ENCODE results near the gene PCSK7.

The PCSK7 gene

DNA sequence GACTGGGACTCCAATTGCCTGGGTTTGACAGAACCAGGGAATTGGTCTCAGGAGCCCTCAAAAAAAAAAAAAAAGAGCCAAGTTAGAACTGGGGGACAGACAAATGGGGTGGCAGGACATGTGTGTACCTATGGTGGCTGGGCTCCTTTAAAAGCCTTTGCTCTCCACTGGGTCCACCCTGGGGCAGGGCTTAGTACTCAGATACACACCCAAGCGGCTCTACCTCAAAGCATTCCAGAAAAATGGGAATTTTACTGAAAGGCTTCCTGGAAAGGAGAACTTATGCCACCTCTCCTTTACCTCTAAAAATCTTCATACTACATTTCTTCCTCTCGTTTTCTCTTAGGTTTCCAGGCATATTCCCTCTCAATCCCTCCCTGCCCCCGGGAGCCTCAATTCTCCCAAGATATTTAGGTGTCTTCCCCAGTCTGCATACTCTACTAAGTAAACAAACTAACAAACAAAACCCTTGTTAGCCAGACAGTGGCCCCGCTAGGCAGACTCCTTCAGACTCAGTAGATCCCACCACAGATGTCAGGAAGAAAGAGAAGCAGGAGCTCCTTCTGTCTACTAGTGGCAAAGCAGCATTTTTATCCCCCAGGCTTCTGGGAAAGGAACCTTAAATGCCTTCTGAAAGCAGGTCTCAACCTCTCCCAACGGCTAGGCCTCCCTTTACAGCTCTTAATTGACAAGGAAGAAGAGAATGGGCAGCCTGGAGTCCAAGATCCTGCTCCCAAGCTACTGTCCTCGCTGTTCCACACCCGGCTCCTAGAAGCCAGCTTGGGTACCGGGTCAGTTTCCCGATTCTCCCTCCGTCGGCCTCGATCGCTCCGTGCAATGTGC, 653 bp downstream of the PCSK7 start:
- no peak for DNase-seq

DNA sequence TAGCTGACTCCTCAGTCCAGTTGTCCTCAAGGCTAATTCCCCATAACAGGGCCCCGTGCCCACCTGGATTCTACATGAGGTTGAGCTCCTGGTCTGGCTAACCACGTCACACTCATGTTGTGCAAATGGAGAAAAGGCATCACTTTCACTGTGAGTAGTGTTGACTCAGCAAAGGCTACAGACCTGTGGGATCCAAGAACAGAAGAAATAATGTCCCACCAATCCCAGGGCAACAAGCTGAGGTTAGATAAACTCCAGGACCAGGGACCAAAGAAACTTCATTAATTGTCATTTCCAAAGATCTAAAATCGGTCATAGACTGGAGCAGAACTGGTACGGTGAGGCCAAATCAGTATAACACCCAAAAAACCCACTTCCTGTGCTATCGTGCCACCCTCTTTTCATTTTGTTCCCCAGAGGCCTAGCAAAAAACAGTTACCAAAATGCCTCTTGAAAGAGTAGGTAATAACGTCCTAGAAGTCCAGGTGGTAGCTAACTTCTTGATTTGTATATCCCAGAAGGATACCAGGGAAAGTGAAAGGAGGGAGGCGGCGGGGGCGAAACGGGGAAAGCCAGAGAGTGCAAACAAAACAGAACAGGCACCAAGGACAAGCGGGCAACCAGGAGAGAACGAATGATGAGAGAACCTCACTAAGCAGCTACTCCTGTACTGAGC, 1.4 kb downstream of the PCSK7 start:
- peak; percentile 82 for DNase-seq

DNA sequence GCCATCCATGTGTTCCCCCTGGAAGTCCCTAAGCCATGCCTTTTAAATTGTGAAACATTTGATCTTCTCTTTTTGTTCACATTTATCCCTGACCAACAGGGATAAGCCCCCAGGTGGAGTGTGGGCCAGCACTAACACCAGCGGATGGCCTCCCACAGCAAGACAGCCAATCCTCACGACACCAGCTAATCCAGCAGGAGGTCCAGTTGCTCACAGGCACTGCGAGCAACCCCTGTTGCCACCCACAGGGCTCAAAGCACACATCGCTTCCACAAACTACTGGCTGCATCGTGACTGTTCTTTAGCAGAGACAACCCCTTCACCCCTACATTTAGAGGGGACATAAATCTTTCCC, 2.0 kb downstream of the PCSK7 start:
- no peak for DNase-seq

DNA sequence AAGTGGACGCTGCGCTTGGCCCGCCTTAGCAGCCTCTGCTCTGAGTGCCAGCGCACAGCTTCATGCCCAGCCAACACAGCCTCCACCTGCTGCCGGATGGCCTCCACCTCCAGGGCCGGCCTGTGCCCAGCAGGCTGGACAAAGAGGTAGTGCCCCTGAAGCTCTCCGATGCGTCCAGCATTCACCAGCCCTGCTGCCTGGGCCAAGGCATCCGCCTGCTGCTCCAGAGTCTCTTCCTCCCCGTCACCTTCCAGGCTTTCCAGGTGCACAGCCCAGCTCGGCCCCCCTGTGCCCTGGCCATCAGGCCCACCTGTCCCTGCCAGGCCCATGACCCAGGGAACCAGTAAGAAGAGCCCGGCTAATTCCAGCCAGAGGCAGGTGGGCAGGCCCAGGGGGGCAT, 2.5 kb downstream of the PCSK7 start:
- no peak for DNase-seq

DNA sequence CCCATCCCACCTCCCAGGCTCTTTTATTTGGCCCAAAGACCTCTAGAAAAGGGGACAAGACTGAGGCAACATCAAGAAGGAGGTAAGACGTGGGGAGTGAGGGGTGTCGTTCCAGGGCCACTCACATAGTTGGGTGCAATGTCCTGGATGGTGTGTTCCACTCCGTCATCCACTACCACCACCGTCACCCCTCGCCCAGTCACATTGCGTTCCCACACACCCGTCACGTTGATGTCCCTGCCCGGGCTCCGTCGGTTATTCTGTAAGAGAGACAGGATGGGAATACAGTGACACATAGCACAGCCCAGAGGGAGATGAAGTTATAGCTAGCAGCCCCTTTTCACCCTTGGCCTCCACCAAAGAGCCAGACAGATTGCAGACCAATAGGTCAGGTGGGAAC, 3.8 kb downstream of the PCSK7 start:
- no peak for DNase-seq

DNA sequence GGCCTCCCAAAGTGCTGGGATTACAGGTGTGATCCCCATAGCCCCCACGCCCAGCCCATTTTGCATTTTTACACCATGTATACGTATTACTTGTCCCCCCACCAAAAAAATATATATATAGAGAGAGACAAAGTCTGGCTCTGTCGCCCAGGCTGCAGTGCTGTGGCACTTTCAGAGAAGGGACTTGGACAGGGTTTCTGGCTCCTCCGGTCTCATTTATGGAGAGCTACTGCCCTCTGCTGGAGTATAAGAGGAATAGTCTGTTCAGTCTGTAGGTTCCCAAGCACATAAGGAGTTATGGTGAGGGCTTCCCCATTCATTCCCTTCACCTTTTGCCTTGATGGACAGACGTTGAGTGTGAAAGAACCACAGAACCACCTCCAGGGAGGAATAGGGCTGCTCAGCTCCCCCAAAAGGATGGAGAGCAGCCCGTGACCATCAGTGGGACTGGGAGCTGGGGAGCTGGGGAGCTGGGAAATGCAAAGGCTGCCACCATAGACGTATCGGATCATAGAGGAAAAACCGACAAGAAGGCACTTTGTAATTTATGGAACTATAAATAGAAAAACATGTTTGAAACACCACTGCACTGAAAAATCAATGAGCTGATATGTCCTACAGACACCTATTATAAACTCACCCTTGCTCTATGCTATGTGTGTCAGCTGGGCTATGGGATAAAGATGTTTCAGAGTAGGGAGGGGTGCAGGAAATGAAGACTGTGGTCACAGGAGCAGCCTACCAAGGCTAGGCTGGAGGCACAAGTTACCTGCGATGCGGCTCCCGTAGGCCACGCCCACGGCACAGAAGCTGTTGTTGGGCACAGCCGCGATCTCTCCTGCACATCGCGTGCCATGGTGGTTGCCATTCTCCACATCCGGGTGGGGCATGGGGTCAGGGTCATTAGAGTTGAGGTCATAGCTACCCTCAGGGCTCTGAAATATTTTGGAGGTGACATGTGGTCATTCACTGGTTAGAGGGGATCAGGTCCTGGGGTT, 5.2 kb downstream of the PCSK7 start:
- DNase-seq: no peak

DNA sequence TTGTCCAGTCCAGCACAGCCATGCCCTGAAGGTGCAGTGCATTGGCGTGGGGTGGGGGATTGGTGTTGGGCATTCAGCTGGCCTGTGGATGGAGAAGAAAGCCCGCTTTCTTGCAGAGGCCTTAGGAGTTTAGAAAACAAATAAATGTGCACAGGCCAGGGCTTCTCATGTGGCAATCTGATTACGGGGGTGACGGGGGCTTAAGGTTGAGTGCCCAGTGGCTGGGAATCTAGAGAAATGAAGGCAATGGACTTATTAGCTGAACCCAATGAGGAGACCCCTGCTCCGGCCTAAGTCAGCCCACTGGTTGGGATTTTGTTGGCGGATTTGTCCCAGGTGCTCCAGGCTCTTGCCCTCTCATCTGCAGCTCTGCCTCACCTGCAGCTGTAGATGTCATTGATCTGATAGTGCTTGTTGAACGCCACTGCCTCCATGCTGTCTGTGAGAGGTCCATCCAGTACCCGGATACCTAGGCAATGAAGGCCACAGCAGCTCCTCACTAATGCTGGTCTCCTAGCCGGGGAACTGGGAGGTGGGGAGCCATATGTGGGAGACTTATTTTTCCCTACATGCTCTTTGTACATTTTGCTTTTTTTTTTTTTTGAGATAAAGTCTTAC, 6.2 kb downstream of the PCSK7 start:
- DNase-seq: no peak

DNA sequence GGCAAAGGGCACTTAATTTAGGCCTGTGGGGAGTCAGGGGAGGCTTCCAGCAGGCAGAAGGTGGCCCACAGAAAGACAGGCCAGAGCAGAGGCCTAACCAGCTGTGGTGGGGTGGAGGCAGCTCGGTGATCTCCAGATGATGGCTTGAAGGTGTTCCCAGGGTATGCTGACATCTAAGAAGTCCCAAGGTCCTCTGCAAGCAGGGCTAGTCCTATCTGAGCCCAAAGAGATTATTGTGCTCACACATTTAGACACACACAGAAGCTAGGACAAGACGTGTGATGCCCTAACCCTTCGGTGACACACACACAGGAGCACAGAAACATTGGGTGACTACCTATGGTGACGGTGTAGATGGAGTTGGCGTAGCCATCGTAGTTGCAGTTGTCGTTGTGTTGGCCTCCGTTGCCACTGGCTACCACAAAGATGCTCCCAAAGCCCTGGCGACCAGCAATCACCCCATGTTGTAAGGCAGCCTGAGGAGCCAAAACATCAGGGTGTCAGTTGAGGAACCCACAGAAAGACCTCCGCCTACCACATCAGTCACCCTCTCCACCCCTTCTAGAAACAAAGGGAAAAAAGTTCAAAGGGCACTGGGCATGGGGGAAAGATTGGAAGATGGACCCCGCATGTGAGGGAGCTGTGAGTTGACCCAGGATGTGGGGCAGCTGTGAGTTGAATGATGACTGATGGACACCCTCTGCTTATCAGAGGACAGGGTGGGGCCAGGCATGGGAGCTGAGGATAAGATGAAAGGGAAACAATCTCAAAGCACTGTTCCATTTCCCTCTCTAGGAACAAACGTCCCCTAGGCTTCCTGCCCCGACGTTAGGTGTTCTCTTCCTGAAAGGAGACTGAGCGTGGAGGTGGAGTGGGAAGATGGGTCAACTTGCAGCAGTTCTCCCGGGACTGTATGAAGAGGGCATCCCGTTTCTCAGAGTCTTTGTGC, 7.9 kb downstream of the PCSK7 start:
- DNase-seq: no peak

DNA sequence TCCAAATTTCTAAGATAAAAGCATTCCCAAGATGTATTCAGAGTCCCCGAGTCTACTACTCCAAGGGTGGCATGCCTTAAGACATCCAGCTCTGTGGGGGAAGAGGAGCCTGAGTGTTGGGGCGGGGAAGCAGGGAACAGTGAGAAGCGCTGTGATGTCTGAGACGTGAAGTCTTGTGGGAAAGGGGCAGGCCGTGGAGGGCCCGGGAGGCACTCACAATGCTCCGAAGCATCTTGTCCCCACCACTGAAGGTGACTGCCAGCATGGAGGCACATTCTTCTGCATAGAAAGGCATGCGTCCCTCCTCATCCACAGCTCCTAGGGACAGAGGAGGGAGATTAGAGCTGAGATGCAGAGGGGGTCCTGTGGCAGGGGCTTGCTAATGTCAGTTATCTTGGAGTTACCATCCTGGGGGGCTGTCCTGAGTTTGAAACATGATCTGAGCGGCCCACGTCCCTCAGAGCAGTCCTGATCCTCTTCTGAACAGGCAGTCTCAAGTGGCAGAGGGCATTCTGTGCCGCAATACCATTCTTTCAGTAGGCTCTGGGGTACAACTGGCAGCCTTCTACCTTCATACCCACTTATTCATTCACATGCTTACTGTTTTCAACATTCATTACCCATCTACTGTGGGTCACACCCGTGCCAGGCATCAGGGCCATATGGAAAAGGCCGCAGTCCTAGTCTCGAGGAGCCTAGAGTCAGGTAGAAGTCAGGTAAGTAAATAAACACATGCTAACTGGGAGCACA, 8.7 kb downstream of the PCSK7 start:
- no peak for DNase-seq

DNA sequence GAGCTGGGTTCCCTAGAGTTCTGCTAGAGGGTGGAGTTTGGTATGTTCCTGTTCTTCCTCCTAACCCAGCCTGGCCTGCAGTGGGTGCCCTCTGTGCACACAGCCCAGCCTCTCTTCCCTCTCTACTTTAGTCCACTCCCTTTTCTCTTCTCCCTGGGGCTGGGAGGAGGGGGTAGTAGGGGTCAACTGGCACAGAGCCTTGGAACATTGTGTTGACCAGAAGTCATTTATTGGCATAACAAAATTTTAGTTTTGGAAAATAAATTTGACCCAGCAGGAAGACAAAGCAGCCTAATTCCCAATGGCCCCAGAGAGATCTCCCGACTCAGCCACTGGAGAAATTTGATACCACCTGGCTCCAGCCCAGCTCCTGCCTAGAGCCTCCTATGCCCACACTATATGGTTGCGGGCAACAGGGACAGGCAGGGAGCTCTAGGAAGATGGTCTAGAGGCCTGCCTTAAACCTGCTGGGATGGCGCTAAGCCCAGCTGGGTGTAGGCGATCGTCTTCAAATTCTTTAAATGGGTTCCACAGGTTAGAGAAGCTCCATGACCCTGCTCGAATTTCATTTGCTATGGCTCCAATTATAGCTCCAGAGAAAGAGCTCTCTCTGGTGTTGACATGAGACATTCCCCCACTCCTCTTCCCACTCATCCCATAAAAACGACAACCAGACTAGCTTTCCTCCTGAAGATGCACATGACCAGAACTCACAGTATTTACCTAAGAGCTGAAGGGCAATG, 9.9 kb downstream of the PCSK7 start:
- DNase-seq: no peak

DNA sequence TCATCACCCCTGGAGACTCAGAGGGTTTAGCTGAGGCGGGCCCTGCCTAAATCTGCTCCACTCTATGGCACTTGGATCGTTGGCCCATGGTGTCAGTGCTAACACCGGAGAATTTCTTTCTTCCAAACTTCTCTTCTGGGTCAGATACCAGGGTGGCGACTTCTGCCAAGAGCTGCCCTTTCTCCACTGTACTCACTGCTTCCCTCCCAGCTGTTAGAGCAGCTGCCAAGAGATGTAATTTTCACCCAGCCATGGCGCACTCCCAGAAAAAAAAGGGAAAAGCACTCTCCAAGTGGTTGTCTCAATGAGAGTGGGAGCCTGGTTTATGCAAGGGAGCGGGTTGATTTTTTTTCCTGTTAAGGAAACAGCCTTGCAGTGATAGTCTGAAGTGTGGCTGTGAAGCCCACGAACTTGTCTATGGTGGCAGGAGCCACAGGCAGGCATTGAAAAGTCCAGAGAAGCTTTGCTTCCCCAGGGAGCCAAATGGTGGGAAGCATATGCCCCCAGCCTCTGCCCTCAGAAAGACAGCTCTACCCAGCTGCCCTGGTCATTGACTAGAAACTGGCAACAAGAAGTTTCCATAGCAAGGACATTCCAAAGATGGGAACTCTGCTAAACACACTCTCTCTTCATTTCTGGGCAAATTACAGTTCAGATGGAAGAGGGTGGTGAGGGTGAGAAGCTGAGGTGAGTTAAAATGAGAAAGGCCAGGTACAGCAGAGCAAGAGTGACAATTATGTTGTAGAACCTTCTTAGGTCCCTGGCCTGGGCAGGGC, 10.7 kb downstream of the PCSK7 start:
- DNase-seq: no peak

DNA sequence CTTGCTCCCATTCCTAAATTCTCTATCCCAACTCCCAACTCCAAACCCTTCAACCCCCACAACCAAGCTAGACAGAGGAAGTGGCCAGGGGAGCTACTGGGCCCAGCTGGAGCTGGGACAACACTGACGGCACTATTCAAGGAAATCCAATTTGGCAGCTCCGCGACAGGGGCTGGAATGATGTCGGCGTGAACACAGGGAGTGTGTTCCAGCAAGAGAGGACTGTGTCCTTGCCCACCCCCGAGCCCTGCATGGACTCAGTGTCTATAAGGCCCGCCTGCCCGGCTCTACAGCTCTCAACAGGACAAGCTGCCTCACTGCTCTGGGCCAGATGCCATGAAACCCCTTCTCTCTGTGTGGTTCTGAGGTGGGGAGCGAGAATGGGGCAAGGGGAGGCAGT, 11.3 kb downstream of the PCSK7 start:
- DNase-seq: no peak

DNA sequence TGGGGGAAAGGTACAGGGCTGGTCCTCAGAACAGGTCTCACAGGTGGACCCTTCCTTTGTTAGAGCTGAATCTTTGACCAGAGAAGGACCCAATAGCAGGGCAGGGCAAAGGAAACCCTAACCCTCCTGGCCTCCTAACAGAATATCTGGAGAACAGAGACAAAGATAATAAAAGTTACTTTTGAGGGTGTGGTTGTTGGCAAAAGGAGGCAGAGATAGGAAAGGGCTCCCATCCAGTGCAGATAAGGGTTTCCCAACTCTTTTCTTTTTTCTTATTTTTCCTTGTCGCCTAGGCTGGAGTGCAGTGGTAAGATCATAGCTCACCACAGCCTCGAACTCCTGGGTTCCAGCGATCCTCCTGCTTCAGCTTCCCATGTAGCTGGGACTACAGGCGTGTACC, 11.9 kb downstream of the PCSK7 start:
- DNase-seq: no peak

DNA sequence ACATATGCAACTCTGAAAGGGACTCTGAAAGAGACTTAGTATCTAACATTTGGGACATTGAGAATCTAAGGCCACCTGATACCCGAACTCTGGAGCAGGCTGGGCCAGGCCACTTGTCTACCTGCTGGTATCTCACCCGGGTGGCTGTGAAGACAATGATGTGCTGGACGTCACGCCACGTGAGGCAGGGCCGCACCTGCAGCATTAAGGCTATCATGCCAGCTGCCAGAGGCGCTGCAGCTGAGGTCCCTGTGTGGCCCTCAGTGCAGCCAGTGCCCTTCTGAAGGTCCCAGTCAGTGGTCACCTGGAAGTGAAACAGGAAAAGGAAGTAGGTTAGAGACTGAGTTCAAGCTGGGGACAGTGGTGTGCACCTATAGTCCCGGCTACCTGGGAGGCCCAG, 12.4 kb downstream of the PCSK7 start:
- DNase-seq: no peak

DNA sequence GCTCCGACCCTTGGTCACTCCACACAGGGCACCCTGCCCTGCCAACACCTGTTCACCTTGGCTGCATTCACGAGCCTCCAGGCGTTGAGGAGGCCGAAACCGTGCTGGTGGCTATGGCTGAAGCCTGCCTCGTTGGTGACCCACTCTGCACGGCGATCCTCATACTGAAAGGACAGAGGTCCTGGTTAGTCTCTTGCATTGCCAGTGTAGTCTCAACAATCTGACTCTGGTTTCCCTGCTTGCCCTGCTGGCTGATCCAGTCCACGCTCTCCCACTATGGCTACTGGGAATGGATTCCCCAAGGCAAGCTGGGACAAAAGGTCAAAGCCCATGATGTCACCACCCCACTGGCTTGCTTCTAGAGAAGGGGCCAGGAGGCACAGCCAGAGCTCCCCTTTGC, 12.9 kb downstream of the PCSK7 start:
- no peak for DNase-seq

DNA sequence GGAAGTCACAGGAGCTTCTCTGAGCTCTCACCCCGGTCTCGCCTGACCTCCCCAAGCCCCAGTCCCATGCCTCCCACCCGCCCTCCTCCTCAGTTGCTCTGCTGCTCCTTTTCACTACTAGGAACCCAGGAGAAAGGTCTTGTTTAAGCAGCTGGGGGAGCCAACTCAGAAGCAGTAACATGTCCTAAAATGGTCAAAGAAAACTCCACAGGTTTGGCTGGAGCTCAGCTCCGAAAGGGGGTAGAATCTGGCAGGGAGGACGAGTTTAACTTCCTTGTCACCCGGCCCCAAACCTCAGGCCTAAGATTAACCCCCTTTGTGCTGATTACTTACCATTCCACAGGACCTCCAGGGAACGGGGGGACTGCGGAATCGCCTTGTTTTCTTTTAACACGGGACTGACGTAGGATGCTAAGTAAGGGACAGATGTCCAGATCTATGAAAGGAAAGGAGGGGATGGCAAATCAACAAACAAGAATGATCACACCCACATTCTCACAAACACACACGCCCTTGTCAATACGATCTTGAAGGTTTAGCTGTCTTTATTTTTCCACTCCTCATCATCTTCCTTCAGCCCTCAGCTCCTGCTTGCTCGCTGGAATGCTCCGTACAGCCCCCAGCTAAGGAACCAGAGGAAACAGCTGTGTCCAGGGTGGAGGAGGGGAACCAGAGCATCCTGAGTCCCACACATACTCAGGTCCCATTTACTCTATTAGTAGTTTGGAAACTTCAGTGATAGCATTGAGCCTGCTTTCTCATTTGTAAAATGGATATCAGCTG, 13.5 kb downstream of the PCSK7 start:
- no peak for DNase-seq

DNA sequence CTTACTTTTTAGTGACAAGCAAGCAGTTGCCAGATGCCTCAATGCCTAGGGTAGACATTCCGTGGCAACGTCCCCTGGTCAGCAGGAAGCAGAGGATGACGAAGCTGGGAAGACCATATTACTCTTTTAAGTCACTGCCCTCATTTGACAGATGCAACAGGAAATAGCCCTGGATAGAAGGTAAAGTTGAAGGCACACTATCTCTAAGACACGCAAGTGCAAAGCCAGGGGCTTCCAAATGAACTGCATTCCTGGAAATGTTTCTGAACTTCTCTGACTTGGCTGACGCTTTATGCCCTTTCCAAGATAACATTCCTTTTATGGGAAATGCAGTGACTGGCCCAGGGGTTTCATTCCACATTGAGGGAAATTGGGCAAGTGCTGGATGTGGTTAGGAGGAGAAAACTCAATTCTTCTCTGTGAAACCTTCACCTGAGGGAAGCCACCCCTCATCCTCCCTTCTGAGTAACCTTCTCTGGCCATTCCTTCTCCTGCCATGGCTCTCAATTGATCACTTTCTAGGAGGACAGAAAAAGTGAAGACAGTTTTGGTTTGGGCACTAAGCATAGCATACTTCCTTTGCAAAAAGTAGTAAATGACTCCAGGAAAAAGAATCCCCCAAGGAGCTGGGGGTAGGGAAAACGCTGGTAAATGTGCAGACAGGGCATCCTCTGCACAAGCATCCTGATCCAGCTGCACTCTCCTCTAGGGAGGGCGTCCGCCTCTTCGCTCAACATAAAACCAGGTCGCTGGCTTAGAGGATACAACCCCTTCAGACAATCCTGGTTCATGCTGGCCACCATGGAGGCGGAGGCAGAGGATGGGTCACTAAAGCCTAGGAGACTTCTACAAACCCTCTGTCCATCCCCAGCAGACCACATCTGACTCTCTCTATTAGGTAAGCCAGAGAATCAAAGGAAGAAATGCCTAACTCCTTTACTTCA, 14.5 kb downstream of the PCSK7 start:
- no peak for DNase-seq

Measured in activated CD8-positive, alpha-beta memory T cell treated with anti-CD3 and anti-CD28 coated beads for 24 hours (primary cell).